Stimulated activated CD8-positive, alpha-beta memory T cell treated with anti-CD3 and anti-CD28 coated beads, Interleukin-4, amount 100 ng/mL, for 4 hours (primary cell): ENCODE results near the gene LRRTM3.

Experiments
- DNase-seq, 2 donors: peaks; one replicate each; pipeline ENCODE4 v3.0.0-alpha.2; 2020; ENCODE audit warnings: low read depth in 2 of 2, low spot score in 1 of 2

LRRTM3 gene

DNA sequence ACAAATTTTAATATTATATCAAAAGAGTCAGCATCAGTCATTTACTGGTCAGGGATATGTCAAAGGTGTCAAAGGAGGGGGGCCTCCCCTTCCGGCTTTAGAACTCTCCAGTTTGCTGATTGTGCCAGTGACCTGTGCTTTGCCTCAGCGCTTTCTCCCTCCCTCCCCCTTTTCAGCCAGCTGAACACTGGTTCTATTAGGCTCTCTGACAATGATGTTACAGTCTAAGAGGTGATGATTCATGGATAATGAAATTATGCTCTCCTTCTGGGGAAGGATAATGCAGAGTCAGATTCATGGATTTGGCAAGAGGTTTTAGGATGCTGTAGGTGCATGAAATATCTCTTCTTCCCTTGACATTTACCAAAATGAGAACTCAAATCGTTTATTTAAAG is 6.1 kb downstream of the LRRTM3 start:
- DNase-seq = no peak

DNA sequence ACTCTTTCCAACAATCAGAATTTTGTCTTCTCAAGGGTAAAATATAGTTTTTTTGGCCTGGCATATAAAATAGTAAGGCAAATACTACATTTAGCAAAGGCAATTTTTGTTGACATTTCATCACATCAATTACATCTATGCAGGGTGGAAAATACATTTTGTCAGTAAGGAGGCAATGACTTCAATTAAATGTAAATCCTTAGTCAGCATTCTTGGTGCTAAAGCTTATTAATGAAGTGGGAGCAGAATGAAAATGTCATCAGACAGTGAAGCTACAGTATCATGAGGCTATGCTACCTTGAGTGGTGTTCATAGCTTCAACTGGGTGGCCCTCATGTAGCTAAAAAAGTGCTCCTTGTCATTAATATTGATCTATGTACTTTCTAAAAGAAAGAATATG is 8.9 kb downstream of the LRRTM3 start:
- no peak for DNase-seq

DNA sequence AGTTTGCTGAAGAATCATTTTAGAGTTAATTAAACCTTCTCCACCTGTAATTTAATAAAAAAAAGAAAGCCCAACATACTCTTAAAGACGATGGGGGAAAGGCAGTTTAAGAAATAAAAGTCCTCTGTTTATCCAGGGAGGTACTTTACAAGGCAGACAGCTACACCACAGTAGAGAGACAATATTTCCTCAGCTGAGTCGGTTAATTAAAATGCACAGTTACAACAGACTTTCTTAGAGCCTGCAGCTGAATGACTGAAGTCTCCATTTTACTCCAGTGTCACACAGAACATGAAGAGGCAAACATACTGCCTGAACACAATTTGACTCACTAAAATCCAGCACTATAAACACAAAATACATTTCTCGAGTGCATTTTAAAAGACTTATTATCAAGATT is 15.1 kb downstream of the LRRTM3 start:
- DNase-seq = no peak

DNA sequence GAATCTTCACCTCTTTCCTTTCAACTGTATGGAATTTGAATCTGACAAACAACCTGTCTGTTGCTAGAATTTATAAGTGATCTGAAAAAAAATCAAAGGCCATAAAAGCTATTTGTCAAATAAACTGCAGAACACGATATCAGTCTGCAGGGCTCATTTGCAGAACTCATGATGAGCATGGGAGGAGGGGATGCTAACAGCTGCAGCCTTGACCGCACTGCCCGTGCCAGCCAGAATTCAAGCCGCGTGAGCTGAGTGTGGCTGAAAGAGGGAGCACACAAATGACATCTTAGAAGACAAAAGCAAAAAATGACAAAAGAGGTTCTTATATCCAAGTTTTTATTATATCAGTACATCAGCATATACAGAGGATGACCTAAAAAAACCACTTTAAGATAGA is 15.7 kb downstream of the LRRTM3 start:
- no peak for DNase-seq

DNA sequence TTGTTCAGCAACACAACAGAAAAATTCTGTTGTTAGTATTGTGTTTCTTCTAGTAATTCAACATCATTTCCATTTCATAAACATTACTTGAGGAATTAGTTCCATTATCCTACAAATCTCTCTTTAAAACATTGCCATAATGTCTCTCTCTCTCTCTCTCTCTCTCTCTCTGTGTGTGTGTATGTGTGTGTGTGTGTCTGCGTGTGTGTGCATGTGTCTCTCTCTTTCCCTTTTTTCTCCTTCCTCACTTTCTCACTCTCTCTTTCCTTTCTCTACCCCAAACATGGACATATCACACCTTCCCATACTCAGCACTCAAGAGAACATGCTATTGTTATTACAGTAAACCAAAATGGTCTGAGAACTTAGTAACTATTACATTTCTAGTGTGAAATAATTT is 16.6 kb downstream of the LRRTM3 start:
- DNase-seq = no peak

DNA sequence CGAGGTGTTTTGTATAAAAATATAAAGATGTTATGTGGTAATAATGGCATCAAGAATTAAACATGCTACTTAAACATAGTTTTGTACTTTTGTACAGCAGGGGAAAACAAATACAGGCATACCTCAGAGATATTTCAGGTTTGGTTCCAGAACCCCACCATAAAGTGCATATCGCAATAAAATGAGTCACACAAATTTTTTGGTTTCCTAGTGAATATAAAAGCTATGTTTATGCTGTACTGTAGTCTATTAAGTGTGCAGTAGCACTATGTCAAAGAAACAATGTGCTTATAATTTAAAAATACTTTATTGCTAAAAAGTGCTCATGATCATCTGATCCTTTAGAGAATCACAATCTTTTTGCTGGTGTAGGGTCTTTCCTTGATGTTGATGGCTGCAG is 17.8 kb downstream of the LRRTM3 start:
- no peak for DNase-seq

DNA sequence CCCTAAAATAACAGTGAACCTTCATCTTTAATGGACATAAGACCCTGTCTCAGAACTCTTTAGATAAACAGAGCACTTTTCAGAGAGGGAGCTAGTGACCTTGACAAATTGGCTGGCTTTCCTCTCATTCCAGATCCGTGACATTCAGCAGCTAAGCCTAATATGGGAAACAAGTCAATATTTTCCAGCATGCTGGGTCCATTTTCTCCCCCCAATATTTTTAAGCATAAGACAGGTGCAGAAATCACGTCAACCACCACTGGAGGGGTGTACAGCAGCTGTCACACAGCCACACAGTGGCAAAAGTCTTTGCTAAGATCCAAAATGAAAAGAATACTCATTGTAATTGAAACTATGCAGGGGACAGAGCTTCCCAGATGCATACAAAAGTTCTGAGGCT is 26.1 kb downstream of the LRRTM3 start:
- DNase-seq = no peak

DNA sequence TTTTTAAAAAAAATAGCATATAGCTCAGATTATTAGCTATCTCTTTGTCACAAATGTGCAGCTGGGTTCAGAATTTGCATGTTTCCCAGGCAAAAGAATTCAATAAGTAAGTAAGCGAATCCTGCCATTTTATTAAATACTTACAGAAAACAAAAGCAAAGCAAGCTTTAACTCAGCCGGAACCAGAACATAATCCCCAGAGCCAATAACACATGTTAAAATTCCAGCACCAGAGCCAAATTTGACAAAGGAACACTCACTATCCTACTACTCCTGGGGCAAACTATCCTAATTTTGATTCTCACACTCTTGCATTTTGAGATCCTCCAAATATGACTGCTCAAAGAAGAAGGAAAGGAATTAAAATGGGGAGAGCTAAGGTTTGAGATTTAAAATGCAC is 32.6 kb downstream of the LRRTM3 start:
- DNase-seq = no peak

DNA sequence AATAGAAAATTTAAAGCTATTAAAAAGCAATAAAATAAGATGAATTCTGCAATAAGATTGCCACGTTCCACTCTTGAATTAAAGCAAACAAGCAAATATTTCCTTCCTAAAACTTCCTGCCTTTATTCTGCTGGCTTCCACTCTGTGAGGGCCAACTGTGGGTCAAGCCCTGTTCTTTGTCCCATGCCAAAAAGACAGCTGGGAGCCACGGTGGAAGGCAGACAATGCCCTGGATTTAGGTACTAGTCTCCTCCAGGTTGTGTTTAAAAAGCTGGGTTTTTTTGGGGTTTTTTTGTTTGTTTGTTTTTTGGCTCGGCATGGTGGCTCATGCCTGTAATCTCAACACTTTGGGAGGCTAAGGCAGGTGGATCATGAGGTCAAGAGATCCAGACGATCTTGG is 39.1 kb downstream of the LRRTM3 start:
- no peak for DNase-seq

DNA sequence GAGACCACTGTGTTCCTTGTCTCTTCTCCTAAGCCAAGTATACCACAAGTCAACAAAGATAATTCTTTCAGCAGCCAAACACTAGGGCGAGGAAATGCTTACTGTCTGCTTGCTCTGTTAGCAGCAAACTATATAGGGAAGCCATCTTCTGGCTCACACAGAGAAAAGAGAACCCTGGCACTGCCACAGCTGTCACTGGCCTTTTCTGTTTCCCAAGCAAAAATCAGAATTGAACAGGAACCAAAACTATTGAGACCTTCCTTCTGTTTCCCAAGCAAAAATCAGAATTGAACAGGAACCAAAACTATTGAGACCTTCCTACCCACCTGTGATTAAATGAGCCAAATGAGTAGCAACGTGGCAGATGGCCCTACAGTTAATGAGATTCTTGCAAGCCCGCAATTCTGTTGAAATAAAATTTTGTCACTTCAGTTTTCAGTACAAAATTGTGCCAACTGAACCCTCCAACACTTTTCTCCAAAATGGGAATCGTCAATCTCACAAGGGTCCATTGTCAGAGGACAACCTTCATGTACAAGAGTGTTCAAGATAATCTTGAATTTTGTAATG is 54.5 kb downstream of the LRRTM3 start:
- no peak for DNase-seq

DNA sequence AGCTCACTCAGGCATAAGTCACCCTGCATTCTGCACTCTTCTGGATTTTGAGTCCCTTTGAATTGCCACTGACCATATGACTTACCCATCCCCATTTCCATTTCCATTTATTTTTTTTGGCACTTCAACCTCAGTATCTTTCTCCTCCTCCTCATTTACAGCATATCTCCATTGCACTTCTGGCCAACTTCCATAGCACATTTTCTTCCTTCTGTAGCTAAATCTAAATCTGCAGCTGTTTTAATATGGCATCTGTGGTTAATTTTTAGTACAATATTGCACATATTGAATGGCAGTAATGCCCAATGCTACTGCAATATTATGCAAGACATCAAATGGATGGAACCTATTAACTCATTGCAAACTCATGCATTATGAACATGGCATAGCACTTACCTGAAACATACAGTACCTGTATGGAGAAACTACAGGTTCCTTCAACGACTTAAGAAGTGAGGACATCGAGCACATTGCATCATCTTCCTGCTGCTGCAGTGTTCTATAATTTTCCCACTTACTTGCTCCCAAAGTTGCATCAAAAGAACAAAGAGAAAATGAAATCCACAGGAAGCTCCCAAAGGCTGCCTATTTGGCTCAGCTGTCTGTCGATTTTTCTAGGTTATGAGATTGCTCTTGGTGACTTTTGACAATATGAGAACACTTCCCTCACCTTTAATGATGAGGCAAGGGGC is 55.7 kb downstream of the LRRTM3 start:
- no peak for DNase-seq

DNA sequence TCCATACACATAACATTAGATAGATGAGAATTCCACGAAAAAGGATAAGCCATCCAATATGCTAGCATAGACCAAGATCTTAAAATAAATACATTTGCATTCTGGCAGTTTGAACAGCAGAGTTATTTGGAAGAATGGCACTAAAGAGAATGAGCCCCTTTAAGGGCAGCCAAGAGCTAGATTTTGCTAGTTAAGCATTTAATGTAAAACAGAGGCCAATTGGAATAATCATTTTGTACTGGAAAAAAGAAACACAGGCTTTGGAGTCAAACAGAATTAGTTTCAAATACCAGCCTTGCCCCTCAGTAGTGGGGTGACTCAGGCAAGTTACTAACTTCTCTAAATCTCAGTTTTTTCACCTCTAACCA is 56.2 kb downstream of the LRRTM3 start:
- no peak for DNase-seq

DNA sequence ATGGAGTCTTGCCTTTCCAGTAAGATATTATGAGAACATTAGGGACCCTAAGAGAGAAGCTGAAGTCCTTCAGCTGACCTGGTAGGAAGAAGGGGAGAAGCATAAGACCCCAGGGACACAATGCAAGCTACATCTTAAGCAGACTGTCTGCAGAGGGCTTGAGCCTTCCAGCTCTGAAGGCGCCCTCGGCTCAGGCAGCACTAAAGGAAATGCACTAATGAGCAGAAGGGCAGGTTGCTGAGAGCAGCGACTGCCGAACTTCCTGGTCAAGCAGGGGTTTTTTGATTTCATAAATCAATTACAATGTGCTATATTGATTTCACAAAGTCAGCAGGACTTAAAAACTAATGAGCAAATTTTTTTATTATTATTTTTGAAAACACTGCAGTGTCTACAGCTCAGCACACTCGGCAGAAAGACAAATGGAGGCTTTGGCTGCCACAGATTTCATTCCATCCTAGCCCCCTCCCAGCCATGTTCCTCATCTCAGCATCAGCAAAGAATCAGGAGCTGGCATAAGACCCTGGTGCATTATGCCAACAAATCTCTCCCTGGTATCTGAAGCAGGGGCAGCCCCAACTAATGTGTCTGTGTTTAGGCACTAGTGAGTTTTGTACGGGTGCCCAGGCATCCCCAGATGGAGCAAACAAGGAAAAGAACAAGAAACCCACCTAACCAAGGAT is 57.1 kb downstream of the LRRTM3 start:
- DNase-seq = no peak

DNA sequence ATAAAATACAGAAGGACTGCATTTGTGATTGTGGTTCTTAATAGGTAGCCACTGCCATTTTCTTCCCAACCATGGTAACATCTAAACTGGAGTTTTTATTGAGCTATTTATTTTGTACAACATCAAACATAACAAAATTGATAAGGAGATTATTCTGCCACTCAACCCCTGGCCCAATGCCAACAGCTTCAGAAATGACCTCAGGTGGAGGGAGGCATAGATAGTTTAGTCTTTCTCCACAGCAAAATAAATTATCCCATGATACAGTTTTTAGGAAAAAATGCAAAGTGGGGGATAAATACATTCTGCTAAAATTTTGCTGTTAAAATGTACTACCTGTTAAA is 57.6 kb downstream of the LRRTM3 start:
- DNase-seq = no peak

DNA sequence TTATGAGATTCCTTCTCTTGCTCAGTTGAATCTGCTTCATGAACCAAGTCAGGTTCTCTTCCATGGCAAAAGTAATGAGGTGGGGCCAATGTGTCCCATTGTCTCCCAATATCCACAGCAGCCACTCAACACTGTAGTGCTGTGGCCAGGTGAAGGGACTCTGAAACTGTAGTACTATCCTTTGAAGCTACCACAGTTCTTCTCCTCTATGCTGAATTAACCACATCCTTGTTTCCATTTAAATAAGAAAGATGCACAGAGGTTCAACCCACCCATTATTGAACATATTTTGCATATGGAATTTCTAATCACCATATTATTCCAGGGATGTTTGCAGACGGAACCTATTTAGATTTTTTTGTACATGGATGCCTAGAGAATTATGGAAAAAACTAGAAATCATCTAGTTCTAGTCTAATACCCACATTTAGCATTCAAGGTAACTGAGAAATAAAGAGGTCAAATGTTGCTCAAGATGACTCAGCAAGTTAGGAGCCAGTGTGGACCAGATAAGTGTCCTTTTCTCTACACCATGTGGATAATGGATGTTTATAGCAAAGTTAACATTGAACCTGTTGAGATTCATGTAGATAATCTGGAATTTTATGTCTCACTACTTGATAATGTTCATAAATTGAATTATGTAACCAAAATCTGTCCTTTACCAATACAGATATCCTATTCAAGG is 64.5 kb downstream of the LRRTM3 start:
- DNase-seq = no peak

DNA sequence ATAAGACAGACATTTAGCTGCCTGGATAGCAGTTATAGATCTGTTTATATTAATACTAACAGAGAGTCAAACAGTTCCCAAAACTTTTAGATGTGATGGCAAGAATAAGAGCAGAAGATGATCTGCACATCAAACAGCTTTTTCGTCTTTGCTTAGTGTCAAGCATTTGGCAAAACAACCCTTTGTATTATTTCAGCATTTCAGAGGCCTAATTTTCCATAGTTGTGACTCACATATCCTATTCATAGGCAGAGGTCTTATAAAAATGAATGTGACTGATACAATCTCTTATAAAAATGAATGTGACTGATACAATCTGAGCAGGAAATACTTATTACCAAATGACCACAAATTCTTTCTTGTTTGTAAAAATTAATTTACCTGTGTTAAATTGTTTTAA is 71.2 kb downstream of the LRRTM3 start:
- no peak for DNase-seq

DNA sequence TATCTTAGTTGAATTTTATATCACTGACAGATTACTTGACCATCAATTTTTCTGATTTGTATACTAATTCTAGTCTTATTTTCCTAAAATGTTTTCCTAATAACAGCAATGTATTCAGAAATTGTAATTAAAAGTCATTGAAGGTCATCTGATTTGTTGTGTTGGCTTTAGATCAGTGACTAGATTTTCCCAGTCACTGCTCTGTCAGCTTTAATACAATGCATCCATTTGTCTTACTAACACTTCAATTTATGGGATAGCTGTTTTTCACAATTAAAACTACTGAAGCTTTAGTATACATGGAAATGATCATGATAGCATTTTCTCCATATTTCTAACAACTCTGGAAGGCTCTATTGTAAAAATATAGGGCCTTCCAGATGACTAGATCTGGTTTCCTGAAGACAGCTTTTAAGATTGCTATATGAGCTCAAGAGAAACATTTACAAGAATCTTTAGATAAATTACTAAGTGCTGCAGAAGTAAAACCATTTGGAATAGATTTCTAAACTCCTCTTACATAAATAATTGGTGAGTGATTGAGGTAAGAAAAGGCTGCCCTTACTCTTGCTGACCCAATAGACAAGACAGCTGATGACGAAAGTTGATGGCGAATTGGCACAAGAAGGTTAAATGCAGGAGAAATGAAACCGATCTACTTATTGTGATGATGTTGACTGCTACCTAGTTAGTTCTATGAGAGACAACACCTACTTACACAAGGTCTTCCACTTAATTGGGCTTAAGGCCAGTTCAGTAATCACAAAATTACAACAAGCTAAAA is 74.1 kb downstream of the LRRTM3 start:
- no peak for DNase-seq

DNA sequence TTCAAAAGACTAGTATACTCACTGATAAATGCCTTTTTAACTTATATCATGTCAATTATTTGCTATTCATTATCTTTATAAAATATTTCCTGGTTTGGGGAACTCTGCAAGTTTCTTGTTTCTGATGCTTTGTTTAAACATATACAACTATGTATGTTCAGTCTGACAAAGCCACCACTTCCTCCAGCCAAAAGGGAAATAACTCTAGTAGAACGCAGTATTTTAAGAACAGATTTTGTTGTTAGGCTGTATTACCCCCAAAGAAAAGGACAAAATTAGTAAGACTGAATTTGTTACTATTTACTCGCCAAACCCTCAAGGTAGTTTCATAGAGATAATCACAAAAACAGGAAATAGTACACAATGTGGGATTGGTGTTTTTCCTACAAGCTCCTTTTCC is 78.9 kb downstream of the LRRTM3 start:
- DNase-seq = no peak

DNA sequence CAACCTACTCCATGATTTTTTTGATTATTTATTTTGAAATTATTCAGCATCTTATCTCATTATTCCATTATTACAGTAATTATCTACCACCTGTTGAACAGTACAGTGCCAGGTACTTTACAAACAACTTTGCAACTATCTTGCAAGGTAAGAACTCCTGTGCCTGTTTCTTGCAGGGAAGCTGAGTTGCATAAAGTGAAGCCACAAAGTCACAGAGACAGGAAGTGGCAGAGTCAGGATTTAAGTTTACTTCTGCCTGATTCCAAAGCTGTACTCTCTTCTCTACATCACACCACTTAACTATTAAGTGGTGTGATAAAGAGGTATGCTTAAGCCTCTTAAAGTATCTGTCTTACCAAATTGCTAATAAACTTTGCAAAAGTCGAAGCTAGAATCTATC is 80.1 kb downstream of the LRRTM3 start:
- no peak for DNase-seq

DNA sequence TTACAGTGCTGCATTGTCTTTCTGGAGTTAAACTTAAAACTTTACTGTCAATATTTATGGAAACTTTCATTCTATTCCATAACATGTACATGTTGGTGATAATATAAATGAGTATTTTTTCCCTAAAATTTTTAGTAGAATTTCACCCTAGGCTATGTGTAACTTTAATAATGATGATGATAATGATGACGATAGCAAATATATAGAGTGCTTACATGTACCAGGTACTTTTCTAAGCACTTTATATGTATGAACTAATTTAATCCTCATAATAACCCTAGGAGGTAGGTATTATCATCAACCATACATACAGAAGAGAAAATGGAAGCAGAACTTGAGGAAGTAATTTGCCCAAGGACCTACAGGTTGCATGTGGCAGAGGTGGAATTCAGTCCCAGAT is 85.6 kb downstream of the LRRTM3 start:
- no peak for DNase-seq

DNA sequence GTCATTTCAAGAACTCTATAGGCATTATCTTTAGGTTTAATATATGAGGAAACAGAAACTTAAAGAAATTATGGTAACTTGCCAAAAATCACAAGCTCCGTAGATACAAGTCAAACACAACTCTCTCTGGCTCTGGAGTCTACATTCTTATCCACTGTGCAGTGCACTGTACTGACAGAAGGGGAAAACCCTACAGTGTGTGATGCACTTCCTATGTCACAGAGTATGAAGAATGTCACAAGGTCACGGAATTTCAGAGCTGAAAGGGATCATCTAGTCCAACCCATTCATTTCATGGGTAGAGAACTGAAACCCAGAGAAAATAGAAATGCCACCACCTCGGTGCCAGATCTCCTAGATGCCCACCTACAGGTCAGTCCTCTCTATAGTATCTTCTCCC is 86.1 kb downstream of the LRRTM3 start:
- DNase-seq = no peak

DNA sequence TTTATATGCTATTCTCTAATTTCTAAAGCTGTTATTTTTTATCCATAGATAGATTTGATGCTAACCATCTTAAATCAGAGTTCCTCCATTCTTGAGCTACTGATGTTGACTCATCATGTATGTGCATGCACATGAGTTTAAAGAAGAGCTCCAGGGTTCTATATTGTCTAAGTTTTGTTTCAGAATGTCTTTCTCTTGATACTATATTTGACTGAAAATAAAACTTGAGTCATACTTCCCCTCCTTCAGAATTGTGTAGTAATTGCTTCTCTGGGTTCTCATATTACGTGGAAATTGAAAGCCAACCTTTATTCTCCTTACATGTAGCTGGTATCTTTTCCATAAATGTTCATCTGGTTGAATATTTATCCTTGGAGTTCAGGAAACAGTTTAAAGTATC is 89.4 kb downstream of the LRRTM3 start:
- no peak for DNase-seq
